AG10803 (cell line): Measurements from ENCODE around the gene FBXO17.

ENCODE experiments used
- DNase-seq: peaks from one replicate; pipeline ENCODE4 v3.0.0; 2010; ENCODE audit warnings: low read depth
- H3K4me3 ChIP-seq: 2 replicates; pipeline ENCODE4 v1.5.1; 2011; ENCODE audit warnings: mild to moderate bottlenecking, low read length, control low read depth
- CTCF ChIP-seq: conservative IDR thresholded peaks from 2 replicates; pipeline ENCODE4 v1.5.1; 2011; ENCODE audit warnings: mild to moderate bottlenecking, low read length, control low read depth, inconsistent platforms

The FBXO17 gene

GRCh38 chr19:38928391-38929001 is 47.0 kb downstream of the FBXO17 start:
- H3K4me3 ChIP-seq, result no peak overlapping the region
- DNase-seq, result no peak
- no peak for TF ChIP-seq CTCF

GRCh38 chr19:38924388-38924787 is 51.2 kb downstream of the FBXO17 start:
- no peak for DNase-seq
- TF ChIP-seq CTCF, result no peak
- H3K4me3 ChIP-seq, result no peak overlapping the region

- TF ChIP-seq CTCF, result no peak
- no peak for DNase-seq
- H3K4me3 ChIP-seq, result no peak overlapping the region
Observed at GRCh38 chr19:38922482-38922881, 53.1 kb downstream of the FBXO17 start.

GRCh38 chr19:38921420-38922274 is 53.9 kb downstream of the FBXO17 start:
- no peak overlapping the region for H3K4me3 ChIP-seq
- no peak for DNase-seq
- TF ChIP-seq CTCF, result no peak

- no peak overlapping the region for H3K4me3 ChIP-seq
- no peak for DNase-seq
- TF ChIP-seq CTCF, result no peak
Observed at GRCh38 chr19:38920602-38921419, 54.7 kb downstream of the FBXO17 start.

GRCh38 chr19:38919837-38920601 is 55.5 kb downstream of the FBXO17 start:
- no peak for TF ChIP-seq CTCF
- DNase-seq, result no peak
- H3K4me3 ChIP-seq, result no peak overlapping the region
